OCI-M1 (cell line): ENCODE data around the gene ERGIC1.
"Not testable (repeated sequence)": the region's sequence is repeated elsewhere in the genome, so short reads cannot be mapped to it uniquely, and the experiment has no call there.

ENCODE experiments used
- DNase-seq: peaks from one replicate; lab custom pipeline; 2025; lab: John Stamatoyannopoulos, UW

Gene ERGIC1

DNA sequence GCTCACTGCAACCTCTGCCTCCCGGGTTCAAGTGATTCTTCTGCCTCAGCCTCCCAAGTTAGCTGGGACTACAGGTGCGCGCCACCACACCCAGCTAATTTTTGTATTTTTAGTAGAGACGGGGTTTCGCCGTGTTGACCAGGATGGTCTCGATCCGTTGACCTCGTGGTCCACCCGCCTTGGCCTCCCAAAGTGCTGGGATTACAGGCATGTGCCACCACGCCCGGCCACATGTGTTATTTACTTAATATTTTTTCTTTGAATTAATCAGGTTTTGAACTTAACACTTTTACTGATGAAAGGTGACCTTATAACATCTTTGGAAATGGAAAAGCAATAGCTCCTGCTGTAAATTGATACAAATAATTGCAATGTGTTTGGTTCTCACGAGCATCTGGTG is 13.5 kb downstream of the ERGIC1 start:
- not testable (repeated sequence) for DNase-seq

DNA sequence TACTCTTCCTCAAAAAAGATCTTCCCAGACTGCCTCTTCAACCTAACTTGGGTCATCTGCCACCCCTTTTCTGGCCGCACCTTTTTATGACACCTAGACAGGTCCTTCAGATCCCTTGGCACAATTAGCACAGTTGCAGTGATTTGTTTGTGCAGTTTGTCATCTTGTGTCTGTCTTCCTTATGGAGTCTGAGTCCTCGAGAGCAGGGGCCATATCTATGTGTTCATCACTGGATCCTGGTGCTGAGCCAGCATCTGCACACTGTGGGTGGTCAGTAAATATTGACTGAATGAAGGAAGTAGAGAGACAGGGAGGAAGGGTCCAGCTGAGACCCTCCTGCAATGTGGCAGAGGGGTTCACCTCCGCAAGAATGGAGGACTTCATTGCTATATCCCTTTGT is 14.4 kb downstream of the ERGIC1 start:
- no peak for DNase-seq

DNA sequence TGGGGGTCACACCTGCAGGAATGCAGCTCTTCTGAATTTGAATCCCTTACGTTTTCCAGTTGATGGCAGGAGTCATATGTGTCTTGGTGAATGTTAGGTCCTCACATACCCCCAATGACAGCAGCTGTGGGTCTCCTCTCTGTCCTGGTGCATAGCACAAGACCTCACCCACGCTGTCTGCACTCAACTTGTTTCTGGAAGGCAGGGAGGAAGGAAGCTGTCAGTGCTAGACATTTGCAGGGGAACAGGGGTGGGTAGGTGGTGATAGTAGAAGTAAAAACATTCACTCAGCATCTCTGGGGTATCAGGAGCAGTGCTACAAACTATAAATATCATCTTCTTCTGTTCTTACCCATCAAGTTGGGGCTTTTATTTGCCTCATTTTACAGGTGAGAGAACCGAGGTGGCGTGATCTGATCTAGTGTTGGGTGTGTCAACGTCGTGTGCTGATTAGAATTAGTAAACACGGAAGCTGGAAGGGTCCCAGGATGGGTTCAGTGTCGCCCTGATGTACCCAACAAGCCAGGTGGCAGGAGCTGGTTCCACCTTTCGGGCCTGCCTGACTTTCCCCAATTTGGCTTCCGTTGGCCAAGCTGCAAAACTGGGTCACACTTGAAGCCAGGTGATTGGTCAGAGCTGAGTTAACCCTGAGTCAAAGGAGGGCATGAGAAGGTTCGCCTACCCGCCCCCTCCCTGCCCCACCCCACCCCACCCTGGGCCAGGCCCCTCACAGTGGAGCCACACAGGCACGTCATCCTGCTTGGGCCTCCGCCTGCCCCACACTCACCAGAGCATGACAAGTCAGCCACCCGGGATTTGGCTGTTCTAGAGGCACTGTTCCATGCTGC is 15.8 kb downstream of the ERGIC1 start:
- DNase-seq = no peak

DNA sequence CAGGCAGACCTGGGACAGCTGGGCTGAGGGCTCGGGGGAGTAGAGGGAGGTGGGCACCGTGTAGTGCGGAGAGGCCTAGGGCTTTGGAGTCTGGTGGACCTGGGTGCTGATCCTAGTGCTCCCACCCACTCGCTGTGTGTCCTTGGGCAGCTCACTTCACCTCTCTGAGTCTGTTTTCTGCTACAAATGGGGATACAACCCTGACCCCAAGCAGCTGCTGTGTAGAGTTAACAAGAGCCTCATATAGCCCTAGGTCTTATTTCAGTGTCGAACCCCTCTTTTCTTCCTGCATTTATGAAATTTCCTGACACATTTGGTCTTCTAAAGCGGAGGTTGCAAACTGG is 16.4 kb downstream of the ERGIC1 start:
- DNase-seq = no peak

DNA sequence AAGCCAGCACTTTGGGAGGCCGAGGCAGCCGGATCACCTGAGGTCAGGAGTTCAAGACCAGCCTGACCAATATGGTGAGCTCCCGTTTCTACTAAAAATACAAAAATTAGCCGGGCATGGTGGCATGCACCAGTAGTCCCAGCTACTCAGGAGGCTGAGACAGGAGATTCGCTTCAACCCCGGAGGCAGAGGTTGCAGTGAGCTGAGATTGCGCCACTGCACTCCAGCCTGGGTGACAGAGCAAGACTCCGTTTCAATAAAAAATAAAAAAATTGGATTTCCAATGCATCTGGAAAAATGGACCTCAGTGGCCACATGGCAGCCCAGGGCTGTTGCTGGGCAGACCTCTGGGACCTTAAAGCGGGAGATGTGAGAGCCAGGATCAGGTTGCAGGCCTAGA is 17.2 kb downstream of the ERGIC1 start:
- not testable (repeated sequence) for DNase-seq

DNA sequence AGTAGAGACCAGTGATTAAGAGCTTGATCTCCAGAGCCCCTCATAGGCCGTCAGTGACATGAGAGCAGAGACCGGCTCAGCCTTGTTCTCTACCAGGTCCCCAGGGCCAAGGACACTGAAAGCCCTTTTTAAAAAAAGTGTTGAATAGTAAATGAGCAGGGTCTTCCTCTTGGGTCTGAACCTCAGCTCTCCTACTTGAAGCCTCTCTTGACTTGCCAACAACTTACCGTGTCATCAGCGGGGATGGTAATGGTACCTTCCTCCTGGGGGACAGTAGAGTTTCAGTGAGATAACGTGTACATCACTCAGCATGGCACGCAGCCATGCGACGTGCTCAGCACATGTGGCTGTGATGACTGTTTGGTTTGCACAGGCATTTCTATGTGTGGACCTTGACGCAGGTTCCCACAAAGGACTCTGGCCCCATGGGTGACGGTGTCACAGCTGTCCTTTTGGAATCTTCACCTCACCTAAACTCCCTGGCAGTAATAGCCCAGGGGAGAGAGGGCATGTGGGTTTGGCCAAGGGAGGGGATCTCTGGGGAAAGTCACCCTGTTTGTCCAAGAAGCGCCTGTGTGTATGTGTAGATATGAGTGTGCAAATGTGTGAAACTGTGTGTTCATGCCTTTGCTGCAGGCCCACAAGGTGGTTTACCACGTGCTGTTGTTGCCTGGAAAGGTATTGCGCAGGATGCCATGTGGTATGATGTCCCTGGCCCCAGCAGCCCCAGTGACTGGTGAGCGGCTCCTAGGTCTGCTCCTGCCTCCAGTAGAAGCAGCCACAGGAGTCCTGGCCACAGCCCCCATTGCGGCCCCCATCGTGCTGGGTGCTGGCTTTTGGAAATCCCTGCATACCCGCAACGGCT is 18.7 kb downstream of the ERGIC1 start:
- DNase-seq = no peak

DNA sequence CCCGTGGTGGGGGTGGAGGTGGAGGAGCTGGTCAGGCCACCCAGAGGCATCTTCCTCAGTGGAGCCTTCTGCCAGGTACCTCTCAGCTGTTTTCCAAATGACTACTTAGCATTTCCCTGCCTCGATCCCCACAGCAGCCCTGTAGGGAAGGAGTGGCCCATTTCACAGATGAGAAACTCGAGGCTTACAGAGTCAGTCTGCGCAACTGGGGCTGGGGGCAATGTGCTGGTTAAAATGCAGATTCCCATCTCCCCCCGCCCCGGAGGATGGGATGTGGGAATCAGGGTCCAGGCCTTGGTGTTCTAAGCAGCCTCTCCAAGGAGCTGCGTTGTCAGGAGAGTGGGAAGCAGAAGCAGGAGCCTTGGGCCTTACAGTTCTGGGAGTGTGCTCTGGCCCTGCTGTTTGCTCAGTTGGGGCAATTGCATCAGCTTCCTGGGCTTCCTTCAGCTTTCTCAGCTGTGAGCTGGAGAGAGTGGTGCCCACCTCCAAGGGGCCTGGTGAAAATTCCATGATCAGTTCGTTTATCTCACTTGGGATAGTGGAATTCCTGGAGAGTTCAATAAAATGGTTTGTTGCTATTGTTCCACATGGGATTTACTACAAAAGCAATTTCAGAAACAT is 19.4 kb downstream of the ERGIC1 start:
- no peak for DNase-seq

DNA sequence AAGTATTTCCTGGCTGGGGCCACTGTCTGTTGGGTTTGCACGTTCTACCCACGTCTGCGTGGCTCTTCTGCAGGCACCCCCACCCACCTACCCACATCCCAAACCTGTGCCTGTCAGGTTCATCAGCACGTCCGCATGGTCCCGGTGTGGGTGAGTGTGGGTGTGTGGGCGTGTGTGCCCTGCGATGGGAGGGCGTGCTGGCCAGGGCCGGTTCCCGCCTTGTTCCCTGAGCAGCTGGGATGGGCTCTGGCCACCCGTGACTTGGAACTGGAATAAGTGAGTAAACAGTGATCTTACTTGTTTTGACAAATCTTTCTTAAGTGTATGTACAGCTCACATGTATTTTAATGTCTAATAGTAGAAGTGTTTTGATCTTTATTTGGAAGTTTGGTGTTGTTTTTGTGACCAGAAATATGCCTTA is 20.4 kb downstream of the ERGIC1 start:
- DNase-seq = no peak

DNA sequence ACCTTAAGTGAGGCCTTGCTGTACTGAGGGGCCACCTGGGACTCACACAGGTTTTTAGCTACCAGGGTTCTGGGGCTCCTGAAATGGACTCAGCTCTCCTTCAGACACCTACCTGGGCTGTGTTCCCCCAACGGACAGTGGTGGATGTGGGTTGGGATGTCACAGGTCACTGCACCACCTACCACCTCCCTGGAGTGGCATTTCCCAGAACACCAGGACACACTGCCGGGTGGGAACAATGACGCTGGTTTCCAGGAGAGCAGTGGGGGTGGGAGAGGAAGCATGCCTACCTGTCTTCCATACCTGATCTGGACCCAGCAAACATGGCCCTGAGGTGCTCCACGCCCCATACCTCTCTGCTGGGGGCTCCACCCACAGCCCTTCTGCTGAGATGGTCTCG is 20.9 kb downstream of the ERGIC1 start:
- DNase-seq = no peak

DNA sequence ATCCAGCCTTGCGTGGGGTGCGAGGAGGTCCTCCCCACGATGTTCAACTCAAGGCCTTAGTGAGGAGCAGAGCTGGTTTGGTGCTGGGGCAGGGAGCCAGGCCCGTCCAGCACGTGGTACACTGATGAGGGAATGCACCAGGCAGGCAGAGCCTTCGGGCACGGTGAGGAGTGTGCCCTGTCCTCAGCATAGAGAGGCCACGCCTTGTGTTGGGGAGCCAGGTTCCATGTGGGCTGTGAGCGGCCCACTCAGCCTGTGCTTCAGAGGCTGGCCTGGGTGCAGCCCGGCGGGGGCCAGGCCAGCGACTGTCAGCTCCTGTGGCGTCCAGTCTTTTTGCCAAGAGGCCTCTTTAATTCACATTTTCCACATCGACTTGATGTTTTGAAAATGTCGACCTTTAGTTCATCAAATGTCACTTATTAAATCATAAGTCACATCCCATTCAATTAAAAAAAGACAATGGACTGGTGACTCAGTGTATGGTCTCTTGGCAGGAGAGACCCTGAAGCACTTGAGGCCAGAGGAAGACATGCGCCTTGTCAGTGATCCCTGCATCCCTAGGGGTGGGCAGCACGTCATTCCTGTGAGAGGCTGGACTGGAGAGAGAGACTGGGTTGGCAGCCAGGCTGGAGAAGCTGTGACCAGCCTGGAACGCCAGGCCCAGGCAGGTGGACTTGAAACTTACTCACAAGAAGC is 21.7 kb downstream of the ERGIC1 start:
- no peak for DNase-seq

DNA sequence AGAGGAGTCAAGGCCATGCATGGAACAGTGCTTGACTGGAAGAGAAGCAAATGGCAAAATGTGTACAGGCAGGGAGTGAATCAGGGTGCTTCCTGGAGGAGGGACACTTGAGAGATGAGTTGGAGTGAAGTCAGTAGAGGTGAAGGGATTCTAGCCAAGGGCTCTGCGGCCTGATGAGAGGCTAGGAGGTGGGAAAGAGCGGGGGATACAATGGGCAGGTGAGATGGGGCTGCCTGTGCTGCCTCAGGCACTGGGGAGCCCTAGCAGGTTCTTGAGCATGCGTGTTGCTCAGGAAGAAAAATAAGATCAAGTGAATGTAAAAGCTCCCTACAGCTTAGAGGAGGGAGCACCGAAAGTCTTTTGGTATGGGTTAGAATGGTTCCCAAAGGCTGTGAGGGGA is 22.3 kb downstream of the ERGIC1 start:
- no peak for DNase-seq

DNA sequence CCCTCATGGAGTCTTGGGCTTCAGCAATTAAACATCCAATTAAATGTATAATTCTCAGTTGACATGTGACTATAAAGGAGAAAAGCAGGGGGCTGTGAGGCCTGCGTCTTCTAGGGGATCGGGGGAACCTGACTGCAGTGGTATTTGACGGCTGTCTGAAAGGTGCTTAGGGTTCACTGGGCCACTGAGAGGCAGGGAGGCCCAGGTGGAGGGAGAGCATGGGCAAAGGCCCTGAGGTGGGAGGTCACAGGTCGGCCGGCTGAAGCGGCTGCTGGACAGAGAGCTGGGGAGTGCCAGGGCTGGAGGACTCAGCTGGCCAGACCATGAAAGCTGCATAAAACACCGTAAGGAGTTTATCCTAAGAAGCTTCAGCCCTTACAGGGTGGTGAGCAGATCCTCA is 23.9 kb downstream of the ERGIC1 start:
- no peak for DNase-seq

DNA sequence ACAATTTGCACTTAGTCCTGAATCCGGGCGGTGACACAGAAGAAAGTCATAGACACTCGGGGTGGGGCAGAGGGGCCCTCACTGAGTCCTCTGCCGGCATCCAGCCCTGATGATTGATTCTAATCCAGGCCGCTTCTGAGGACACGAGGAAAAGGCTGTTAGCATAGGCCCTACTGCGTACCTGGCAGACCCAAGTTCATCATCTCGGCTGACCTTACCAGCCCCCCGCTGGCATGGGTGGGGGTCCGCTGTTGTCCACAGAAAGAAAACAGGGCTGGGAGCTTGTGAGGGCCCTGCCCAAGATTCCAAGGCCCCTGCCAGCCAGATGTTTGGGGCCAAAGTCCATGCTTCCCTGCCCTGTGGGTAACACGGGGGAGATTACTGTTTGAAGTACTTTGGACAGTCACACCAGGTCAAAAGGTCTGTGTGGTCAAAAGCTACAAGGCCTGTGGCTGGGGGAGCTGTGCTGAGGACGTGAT is 24.5 kb downstream of the ERGIC1 start:
- no peak for DNase-seq

DNA sequence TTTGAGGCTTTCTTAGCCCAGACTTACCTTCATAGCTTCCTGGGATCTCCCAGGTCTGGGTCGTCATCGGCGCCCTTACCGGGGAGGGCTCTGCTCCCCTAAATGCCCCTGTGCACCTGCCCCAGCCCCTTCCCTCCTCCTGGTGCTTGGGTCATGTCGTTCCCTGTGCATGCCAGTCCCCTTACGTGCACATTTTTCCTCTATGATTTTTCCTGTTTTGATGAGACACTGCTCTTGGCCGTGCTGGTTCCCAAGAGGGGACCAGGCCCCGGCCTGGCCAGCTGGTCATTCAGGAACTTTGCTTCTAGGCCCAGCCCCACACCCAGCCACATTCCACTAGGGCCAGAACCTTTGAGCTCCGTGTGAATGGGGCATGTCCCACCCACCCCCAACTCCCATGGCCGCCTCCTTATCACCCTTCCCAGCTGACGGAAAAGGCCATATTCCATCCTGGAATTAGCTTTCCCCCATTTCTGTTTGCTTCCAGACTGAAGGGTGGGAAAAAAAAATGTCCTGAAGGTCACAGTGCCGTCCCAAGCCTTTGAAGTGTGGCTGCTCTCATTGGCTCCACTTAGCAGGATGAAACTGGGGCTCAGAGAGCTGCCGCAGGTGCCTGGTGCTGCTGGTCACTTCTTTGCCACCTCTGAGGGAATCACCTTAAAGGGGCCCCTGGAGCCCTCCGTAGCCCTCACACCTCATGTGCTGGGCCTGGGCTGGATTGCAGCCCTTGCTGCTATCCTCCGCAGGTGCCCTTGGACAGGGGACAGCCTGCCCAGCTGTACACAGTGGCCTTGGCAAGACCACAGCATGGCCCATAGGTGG is 25.1 kb downstream of the ERGIC1 start:
- DNase-seq = no peak

DNA sequence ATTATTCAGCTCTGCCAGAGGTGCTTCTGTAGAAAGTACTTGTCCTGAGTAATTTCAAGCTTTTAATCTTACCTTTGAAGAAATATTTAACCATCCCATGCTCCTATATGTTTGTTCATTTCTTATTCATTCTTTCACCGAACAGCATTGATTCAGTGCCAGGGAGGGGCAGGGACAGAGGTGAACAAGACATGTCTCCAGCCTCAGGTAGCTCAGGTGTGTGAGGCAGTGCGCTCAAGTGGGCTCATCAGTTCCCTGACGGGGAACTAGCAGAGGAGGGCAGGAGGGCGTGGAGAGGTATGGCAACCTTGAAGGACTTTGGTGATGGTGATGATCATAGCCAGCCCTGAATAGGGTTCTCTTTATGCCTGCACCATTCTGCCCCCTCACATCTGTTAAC is 25.9 kb downstream of the ERGIC1 start:
- DNase-seq = no peak

DNA sequence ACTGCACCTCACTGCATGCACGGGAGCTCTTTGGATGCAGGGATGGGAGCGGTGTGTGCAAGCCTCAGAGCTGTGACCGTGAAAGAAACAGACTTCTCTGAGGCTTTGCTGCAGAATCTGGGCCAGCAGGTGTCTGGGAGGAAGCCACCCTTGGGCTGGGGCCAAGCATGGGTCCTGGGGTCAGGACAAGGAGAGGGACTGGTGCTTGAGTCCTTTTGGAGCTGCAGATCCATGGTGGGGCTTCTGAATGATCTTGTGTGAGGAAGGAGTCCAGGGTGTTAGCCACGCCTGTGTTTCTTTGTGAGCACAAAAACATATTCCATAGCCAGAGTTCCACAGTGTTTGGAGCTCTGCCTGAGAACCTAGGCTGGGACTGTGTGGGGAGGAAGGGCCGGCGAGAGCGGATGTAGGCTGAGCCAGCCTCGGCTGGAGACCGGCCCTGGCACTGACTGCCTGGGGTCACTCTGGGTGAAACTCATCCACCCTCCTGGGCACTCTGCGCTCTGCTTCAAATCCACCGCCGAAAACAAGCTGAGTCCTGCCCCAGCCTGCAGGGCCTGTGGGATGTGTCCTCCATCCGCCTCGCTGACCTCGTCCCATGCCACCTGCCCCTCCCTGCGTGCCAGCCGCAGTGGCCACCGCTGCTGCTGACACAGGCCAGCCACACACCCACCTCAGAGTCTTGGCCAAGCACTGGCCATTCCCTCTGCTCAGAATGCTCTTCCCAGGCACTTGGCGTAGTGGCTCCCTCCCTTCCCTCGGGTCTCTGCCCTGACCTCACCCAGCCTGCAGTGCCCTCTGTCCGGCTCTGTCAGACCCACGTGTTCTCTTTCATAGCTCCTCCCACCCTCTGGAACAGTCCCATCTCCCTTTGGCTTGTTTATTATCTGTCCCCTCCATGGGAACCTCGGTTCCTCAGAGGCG is 26.7 kb downstream of the ERGIC1 start:
- no peak for DNase-seq

DNA sequence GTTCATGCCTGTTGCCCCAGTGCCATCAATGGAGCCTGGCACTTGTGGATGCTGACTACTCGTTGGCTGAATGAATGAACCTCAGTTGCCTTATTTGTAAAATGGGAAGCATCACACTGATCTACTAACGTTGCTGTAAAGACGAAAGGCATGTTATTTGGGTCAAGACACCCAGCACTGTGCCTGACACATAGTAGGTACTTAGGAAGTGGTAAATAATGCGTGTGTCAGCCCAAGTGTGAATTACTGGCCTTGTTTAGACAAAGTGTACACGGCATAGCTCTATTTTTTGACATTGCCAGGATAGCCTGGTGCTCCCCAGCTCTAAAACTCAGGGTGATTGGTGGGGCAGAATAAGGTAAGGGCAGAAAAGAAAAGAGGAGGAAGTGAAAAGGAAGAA is 27.4 kb downstream of the ERGIC1 start:
- no peak for DNase-seq

DNA sequence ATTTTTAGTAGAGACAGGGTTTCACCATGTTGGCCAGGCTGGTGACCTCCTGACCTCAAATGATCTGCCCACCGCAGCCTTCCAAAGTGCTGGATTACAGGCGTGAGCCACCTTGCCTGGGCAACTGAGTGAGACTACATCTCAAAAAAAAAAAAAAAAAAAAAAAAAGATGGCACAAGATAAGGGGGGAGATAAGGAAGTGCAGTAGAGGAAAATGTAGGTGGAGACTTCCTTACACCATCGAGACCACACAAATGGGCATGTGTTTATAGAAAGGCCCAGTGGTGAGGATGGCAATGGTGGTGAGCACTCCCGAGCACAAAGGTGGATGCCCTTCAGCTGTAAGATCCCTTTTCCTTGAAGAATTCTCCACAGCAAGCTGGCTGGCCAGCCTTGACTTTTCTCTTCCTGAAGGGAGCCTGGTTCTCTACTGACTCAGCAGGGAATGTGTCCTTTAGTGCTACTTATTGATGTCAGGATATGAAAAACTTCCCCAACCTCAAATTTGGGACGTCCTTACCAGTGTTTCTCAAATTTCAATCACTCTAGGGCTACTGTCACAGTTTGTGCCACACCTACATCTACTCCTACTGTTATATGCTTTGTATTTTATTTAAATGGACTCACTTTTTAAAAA is 28.2 kb downstream of the ERGIC1 start:
- no peak for DNase-seq

DNA sequence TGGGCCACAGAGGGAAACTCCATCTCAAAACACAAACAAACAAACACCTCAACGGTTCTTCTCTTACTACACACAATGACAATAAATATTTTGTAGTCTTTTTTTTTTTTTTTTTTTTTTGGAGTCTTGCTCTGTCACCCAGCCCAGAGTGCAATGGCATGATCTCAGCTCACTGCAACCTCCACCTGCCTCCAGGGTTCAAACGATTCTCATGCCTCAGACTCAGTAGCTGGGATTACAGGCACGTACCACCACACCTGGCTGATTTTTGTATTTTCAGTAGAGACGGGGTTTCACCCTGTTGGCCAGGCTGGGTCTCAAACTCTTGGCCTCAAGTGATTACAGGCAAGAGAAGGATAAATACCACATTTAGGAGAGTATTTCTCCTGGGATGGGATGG is 30.1 kb downstream of the ERGIC1 start:
- DNase-seq = not testable (repeated sequence)

DNA sequence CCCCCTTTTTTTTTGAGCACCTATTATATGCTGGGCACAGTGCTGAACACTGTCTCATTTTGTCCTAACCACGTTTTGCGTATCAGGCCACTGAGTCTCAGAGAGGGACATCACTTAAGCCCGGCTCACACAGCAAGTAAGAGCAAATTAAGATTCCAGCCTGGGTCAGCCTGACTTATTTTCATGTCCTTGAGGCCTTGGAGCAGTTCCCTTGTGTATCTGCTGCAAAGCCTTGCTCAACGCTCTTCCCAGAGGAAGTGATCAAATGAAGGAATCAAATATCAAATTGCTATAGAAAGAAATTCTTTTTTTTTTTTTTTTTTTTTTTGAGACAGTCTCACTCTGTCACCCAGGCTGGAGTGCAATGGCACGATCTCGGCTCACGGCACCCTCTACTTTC is 30.7 kb downstream of the ERGIC1 start:
- no peak for DNase-seq
